Measurements from ENCODE around the gene F10.

- TF ChIP-seq EZH2 (IDR thresholded peaks at IDR 0.05; ENCODE audit: borderline replicate concordance, low read length) = no peak
- no peak for TF ChIP-seq CTCF (conservative IDR thresholded peaks at IDR 0.05 in 1 of 2, IDR thresholded peaks at IDR 0.05 in 1 of 2; ENCODE audit: extremely low read depth in 1 of 2, insufficient read depth in 1 of 2, low read depth in 1 of 2, low read length in 2 of 2)
These were observed 44.6 kb downstream of the F10 start for GRCh38 chr13:113167155-113167554.
